GM12873 (cell line): Measurements from ENCODE around the gene MKS1.

Experiments
- TF ChIP-seq, protein P1 (sequence below): IDR thresholded peaks from 2 replicates; pipeline ENCODE4 v1.5.1; 2012; ENCODE audit warnings: low read depth, mild to moderate bottlenecking, moderate library complexity, low read length, control low read depth; ENCODE audit not compliant: insufficient read depth; ENCODE audit errors: missing control alignments

The MKS1 gene

DNA sequence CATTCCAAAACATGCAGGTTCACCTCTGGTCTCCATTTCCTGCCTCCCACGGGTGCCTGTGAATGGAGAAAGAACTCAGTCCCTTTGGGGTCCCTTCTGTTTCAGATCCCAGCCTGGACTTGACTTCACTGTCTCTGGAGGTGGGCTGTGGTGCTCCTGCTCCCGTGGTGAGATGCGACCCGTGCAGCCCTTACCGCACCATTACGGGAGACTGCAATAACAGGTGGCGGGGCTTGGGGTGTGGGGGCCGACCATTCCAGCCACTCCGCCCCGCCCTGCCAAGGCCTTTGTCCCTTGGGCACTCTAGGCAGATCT lies 29.9 kb upstream of the MKS1 start:
- TF ChIP-seq, protein P1, sequence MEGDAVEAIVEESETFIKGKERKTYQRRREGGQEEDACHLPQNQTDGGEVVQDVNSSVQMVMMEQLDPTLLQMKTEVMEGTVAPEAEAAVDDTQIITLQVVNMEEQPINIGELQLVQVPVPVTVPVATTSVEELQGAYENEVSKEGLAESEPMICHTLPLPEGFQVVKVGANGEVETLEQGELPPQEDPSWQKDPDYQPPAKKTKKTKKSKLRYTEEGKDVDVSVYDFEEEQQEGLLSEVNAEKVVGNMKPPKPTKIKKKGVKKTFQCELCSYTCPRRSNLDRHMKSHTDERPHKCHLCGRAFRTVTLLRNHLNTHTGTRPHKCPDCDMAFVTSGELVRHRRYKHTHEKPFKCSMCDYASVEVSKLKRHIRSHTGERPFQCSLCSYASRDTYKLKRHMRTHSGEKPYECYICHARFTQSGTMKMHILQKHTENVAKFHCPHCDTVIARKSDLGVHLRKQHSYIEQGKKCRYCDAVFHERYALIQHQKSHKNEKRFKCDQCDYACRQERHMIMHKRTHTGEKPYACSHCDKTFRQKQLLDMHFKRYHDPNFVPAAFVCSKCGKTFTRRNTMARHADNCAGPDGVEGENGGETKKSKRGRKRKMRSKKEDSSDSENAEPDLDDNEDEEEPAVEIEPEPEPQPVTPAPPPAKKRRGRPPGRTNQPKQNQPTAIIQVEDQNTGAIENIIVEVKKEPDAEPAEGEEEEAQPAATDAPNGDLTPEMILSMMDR: no peak

DNA sequence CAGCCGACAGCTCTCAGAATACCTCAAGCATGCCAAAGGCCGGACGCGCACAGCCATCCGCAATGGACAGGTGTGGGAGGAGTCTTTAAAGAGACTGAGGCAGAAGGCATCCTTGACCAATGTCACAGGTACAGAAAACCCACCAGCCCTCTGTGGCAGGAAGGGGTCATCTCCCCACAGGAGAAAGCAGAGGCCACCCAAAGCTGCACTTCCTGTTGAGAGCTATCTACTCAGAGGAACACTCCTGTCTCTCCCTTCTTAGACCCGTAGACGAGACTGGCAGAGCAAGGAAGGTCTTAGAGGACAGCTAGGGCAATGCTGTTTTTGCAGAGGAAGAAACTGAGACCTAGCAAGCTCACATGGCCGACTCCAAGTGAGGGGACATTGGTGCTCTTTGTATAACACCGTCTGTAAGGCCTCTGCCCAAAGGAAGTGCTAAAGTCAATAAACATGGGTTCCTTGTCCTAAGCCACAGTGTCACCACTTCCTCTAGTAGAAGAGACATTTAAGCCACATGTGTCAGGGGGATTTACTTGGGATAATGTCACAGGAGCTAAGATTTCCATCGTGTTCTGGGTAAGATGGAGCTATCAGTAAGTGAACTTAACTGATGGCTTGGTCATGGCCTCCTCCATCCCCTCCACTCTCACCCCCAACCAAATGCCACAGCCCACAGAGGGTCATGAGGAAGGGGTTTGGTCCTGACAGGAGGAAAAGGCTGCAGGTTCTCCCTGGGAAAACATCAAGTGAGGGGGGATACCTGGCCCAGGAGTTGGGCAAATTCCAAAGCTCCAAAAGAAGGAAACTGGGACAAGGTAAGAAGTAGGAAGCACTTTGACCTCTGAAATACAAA lies 28.7 kb upstream of the MKS1 start:
- TF ChIP-seq, protein P1: no peak

DNA sequence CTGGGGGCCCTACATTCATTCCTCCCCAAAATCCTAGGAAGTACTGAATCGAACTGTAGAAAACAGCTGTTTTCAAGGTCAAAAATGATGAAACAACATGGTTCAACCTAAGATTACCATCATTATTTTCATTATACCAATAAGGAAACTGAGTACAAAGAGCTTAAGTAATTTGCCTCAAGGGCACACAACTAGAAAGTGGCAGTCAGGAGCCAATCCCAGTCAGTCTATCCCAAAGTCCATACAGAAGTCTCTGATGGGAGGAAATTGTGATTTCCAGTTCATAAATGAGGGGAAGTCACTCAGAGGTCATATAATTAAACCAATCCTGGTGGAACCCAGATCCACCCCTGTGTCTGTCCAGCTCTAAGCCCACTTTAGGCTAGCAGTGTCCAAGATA lies 27.7 kb upstream of the MKS1 start:
- TF ChIP-seq, protein P1: no peak

DNA sequence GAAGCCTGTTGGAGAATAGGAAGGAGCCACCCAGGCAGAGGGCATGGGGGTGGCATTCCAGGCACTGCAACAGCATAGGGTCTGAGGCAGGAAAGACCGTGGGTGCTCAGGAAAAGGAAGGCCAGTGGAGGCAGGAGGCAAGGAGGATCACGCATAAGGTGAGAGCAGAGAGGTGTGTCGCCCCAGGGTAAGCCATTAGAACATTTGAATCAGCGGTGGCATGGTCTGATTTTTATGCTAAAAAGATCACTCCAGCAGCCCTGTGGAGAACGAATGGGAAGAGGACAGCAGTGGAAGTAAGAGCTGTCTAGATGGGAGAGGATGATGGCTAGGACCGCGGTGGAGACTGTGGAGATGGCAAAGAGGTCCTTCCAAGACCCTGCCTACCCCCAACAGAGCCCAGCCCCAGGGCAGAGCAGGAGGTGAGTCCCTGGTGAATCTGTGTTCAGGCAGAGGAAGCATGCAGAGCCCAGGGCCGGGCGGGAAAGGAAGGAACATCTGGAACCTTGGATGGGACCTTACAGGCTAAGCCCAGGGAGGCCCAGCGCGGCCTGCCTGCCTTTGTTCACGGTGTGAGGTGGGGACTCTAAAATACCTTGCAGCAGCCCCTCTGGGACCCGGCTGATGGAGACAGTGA lies 27.2 kb upstream of the MKS1 start:
- TF ChIP-seq, protein P1: no peak

DNA sequence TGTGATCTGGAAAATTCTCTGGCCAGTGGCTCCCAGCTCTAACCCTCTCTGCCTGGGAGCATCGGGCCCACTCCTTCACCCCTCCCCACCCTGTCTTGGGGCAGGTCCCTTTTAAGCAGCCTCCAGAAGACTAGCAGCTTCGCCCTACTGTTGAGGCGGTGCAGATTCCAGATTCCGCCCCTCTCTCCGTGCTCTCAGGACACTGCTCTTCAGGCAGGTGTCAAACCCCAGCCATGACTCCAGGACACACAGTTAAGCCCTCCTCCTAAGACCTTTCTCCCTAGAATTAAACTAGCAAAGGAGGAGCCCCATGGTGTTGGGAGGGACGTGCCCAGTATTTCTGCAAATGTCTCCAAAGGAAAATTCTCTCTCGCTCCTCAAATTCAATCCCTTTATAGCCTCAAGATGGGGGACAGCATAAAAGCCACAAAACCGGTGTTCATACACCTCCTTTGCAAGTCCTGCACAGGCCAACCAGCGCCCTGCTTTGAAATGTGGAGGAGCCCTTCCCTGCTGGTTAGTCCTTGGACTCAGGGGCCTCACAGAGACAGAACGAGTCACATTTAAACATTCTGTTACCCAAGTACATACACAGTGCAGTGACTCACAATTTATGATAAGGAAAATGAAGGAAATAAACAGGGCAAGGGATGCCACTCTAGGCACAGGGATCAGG lies 26.5 kb upstream of the MKS1 start:
- TF ChIP-seq, protein P1: no peak

DNA sequence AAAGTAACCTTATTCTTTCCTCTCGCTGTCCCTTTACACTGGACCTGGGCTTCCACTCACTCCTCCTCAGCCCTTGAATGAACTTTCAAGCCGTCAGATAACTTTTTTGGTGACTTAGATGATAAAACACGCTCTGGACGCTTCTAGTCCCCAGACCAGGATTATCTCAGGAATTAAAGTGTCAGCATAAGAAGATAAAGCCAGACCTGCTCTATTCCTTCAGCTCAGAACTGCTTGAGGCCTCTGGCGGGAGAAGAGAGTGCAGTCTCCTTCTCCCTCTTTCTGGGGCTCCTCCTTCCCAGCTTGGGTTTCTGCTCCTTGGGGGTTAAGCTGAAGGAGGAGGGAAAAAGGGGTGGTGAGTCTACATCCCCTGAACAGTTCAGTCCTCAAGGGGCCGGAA lies 25.9 kb upstream of the MKS1 start:
- TF ChIP-seq, protein P1: no peak

DNA sequence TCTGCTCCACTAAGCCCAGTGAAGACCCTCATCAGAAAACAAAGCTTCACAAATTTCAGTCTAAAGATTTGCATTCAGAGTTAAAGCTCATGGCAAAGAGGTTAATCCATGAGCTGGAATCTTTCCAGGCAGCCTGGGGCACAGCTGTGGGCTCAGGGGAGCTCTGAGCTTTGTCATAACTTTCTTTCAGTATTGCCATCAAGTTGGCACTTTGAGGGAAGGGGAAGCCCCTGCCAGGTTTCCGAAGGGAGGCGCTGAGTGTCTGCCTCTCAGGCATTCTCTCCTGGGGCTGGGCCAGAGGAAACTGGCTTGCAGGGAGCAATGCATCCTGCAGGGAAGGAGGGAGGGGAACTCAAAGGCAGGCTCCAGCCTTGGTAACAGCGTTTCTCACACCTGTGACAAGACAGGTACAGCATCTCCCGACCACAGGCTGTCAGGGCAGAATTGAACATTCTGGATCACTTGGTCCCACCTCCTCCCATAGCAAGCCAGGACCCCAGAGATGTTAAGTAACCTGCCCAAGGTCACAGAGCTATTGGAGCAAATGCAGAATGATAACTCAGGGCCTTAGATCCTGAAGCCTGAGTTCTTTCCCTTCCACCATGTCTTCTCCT lies 23.2 kb upstream of the MKS1 start:
- TF ChIP-seq, protein P1: no peak
